Islet precursor cell (in vitro differentiated cells): Measurements from ENCODE around the gene PRSS23.
"Not testable (repeated sequence)": the region's sequence is repeated elsewhere in the genome, so short reads cannot be mapped to it uniquely, and the experiment has no call there.

Source experiments
- DNase-seq: peaks from one replicate; pipeline ENCODE4 v3.0.0-alpha.2; 2018

Gene PRSS23

GRCh38 chr11:86816251-86816726 lies 15.9 kb downstream of the PRSS23 start:
- DNase-seq: no peak

- DNase-seq: peak; percentile 85
Measured at GRCh38 chr11:86818462-86819192, 18.3 kb downstream of the PRSS23 start.

DNA sequence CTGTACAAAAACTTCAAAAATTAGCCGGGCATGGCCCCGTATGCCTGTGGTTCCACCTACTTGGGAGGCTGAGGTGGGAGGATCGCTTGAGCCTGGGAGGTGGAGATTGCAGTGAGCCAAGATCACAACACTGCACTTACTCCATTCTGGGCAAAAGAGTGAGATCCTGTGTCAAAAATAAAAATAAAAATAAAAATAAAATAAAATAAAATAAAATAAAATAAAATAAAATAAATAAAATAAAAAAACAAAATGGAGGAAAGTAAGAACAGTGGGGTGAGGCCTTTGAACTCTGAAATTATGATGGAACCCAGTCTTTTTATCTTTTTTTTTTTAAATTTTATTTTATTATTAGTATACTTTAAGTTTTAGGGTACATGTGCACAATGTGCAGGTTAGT lies 23.8 kb downstream of the PRSS23 start:
- DNase-seq: not testable (repeated sequence)

DNA sequence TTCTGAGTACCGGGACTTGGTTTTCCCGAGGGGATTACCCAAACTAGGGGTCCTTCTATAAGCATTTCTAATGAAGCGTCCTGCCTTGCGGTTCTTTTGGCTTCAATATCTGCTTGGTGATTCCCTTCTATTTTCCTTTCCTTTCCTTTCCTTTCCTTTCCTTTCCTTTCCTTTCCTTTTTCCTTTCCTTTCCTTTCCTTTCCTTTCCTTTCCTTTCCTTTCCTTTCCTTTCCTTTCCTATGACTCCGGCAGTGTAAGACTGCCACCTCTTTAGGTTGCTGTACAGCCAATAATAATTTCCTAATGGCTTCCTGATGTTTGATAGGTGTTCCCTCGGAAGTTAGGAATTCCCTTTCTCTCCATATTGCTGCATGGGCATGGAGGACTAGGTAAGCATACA lies 34.0 kb downstream of the PRSS23 start:
- not testable (repeated sequence) for DNase-seq

GRCh38 chr11:86844762-86845508 lies 44.6 kb downstream of the PRSS23 start:
- DNase-seq: not testable (repeated sequence)

DNA sequence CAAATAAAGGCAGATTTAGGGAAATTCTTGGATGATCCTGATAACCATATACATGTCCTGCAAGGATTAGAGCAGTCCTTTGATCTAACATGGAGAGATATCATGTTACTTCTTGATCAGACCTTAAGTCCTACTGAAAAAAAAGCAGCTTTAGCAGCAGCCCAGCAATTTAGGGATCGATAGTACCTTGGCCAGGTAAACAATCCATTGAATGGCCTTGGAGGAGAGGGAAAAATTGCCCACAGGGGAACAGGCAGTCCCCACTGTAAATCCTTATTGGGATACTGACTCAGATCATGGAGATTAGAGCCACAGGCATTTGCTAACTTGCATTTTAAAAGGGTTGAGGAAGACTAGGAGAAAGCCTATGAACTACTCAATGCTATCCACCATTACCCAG lies 47.8 kb downstream of the PRSS23 start:
- DNase-seq: no peak

DNA sequence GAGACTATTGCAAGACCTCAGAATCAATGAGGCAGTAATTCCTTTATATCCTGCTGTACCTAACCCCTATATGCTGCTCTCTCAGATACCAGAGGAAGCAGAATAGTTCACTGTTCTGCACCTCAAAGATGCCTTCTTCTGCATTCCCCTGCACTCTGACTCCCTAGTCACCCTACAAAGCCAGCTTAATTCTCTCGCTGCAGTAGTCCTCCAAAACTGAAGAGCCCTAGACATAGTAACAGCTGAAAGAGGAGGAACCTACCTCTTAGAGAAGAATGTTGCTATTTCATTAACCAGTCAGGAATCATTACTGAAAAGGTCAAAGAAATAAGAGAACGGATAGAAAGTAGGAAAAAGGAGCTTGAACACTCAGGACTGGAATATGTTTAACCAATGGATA lies 49.3 kb downstream of the PRSS23 start:
- no peak for DNase-seq
